GM12878 (cell line): ENCODE measurements around the gene BCAR3. TPM values are rescaled to one million over a fixed set of nuclear protein-coding genes. Genes with fewer than 3 reads are reported as not detected.

ENCODE experiments used
- ATAC-seq: fragments of 200-7000 bp; cut with Tn5 transposase; 3 replicates; pipeline ENCODE4 v1.9.1; 2020; ENCODE audit warnings: mild to moderate bottlenecking, moderate library complexity
- BruUV-seq: library from RNA; stranded (reverse); fragments of 400-500 nt; replicated peaks from 2 replicates; lab custom pipeline; 2021; lab: Mats Ljungman, UMichigan
- CTCF ChIA-PET: fragments of 300-600 bp; sonication (Branson Sonifier 250); formaldehyde crosslinking; extraction: SDS; loops from one replicate; lab custom pipeline; 2021; ENCODE audit warnings: inconsistent platforms; lab: Yijun Ruan, JAX
- POLR2A ChIA-PET: fragments of 350-600 bp; formaldehyde crosslinking; extraction: SDS; loops from one replicate; lab custom pipeline; 2021; ENCODE audit warnings: inconsistent platforms; lab: Charles Lee
- RAD21 ChIA-PET: fragments of 300-600 bp; sonication (Branson Sonifier 250); formaldehyde crosslinking; loops from one replicate; lab custom pipeline; 2023; ENCODE audit warnings: antibody characterized with exemption; ENCODE audit not compliant: unreplicated experiment; lab: Charles Lee
- SMC1A ChIA-PET: fragments of 300-600 bp; sonication (Branson Sonifier 250); formaldehyde crosslinking; loops from one replicate; lab custom pipeline; 2023; ENCODE audit not compliant: unreplicated experiment, uncharacterized antibody; lab: Charles Lee
- DNase-seq: peaks from one replicate; pipeline ENCODE4 v3.0.0-alpha.2; 2011; ENCODE audit warnings: low read depth, low spot score
- FAIRE-seq: peaks from 3 replicates; lab custom pipeline; 2011; peaks lifted over from hg19 to GRCh38; lab: Jason Lieb, UNC
- H2AFZ ChIP-seq: 2 replicates; pipeline ENCODE4 v1.6.0; 2011; ENCODE audit warnings: low read depth, low read length, control low read depth; ENCODE audit not compliant: control insufficient read depth
- H3K27ac ChIP-seq: 2 replicates; pipeline ENCODE4 v1.5.1; 2011; ENCODE audit warnings: control low read depth; ENCODE audit not compliant: control insufficient read depth, insufficient read depth
- H3K27me3 ChIP-seq, 2 experiments: replicated peaks in 1 of 2; 2 replicates each; pipeline versions ENCODE4 v1.6.0 to v1.6.1; 2011; ENCODE audit warnings: low read length in 1 of 2; ENCODE audit not compliant: control insufficient read depth in 2 of 2, insufficient read depth in 2 of 2
- H3K36me3 ChIP-seq, 2 experiments: 2 replicates each; pipeline ENCODE4 v1.5.1; 2011; ENCODE audit warnings: low read length in 1 of 2; ENCODE audit not compliant: control insufficient read depth in 2 of 2, insufficient read depth in 2 of 2
- H3K4me1 ChIP-seq: 2 replicates; pipeline ENCODE4 v1.6.1; 2011; ENCODE audit warnings: mild to moderate bottlenecking, low read length, moderate library complexity, mixed read lengths; ENCODE audit not compliant: control insufficient read depth, insufficient read depth
- H3K4me2 ChIP-seq: 2 replicates; pipeline ENCODE4 v1.6.0; 2011; ENCODE audit warnings: control low read depth; ENCODE audit not compliant: control insufficient read depth, insufficient read depth
- H3K4me3 ChIP-seq: fragments of 200-600 bp; sonication (generic); 2 replicates; pipeline ENCODE4 v1.5.1; 2016
- H3K79me2 ChIP-seq: 2 replicates; pipeline ENCODE4 v1.6.0; 2011; ENCODE audit warnings: low read length; ENCODE audit not compliant: control insufficient read depth, insufficient read depth
- H3K9ac ChIP-seq: 2 replicates; pipeline ENCODE4 v1.8.0; 2011; ENCODE audit warnings: low read length, control low read depth, mixed read lengths; ENCODE audit not compliant: control insufficient read depth, insufficient read depth
- H3K9me3 ChIP-seq: replicated peaks from 3 replicates; pipeline ENCODE4 v1.5.1; 2011; ENCODE audit warnings: mild to moderate bottlenecking, low read length; ENCODE audit not compliant: control insufficient read depth, insufficient read depth
- H4K20me1 ChIP-seq: 2 replicates; pipeline ENCODE4 v1.6.0; 2011; ENCODE audit not compliant: control insufficient read depth, insufficient read depth
- ATF7 ChIP-seq: fragments of 450-650 bp; IDR thresholded peaks from 2 replicates; pipeline ENCODE4 v1.6.1; 2016; ENCODE audit warnings: low read depth, mild to moderate bottlenecking
- CBX3 ChIP-seq: fragments of 200-600 bp; sonication (generic); IDR thresholded peaks from 2 replicates; pipeline ENCODE4 v1.6.1; 2016; ENCODE audit warnings: low read depth, borderline replicate concordance
- EGR1 ChIP-seq, 2 experiments: IDR thresholded peaks; 1 replicate in 1 of 2; 2 replicates in 1 of 2; pipeline ENCODE4 v1.6.1; 2011 to 2012; ENCODE audit warnings: low read depth in 2 of 2, low read length in 2 of 2, borderline replicate concordance in 1 of 2, mild to moderate bottlenecking in 1 of 2, moderate library complexity in 1 of 2
- KDM1A ChIP-seq: fragments of 200-600 bp; sonication (generic); IDR thresholded peaks from 2 replicates; pipeline ENCODE4 v1.6.1; 2016; ENCODE audit warnings: borderline replicate concordance
- RAD21 ChIP-seq: IDR thresholded peaks from 2 replicates; pipeline ENCODE4 v1.6.1; 2011; ENCODE audit warnings: mild to moderate bottlenecking, low read depth, low read length, moderate library complexity; ENCODE audit not compliant: insufficient read depth
- SMAD1 ChIP-seq: fragments of 450-650 bp; IDR thresholded peaks from 2 replicates; pipeline ENCODE4 v1.6.1; 2018; ENCODE audit warnings: mild to moderate bottlenecking, low read depth; ENCODE audit not compliant: partially characterized antibody
- ZNF622 ChIP-seq: fragments of 450-650 bp; IDR thresholded peaks from 2 replicates; pipeline ENCODE4 v1.6.1; 2017; ENCODE audit warnings: mild to moderate bottlenecking, inconsistent platforms
- WGBS: methylation state at CpG from one replicate; pipeline ENCODE4 v1.1.6; 2016; ENCODE audit warnings: low lambda C conversion rate; ENCODE audit not compliant: insufficient replicate concordance, insufficient coverage; ENCODE audit errors: missing lambda C conversion rate; 5-methylcytosine and 5-hydroxymethylcytosine counted together
- in situ Hi-C: fragments of 300-500 bp; cut with MboI; formaldehyde crosslinking; loops from 9 replicates; pipeline ENCODE4 v1.14.3; 2018; ENCODE audit warnings: mixed read lengths
- intact Hi-C: fragments of 100-400 bp; cut with micrococcal nuclease; formaldehyde crosslinking; loops from one replicate; pipeline ENCODE4 v1.14.2; 2022; ENCODE audit not compliant: unreplicated experiment
- polyA plus RNA-seq, 11 experiments: library from polyadenylated mRNA; depleted of rRNA in 4 of 11; unstranded in 6 of 11; stranded (reverse) in 5 of 11; fragments of >200 nt; fragmentation: Nextera tagmentation in 4 of 11; fragmentation: Illumina TruSeq in 1 of 11; extraction: Ambion mirVana in 4 of 11; extraction: Trizol in 1 of 11; gene quantifications; 1 replicate in 1 of 11; 2 replicates in 10 of 11; pipeline versions ENCODE4 v1.2.1 to v1.2.3, GENCODE V29; 2011 to 2016; ENCODE audit warnings: inconsistent platforms in 2 of 11, missing spikeins in 2 of 11, low read depth in 1 of 11
- total RNA-seq, 4 experiments: library from RNA; depleted of rRNA in 3 of 4; stranded (reverse); fragments of >200 nt in 3 of 4; fragmentation: Illumina TruSeq in 1 of 4; extraction: Trizol in 1 of 4; gene quantifications; 2 replicates each; pipeline versions ENCODE4 v1.2.1 to v1.2.3, GENCODE V29; 2013 to 2021
- TF ChIP-seq, protein P1 (sequence below): IDR thresholded peaks from 2 replicates; pipeline ENCODE4 v1.6.1; 2012; ENCODE audit warnings: low read depth, low read length, improper control_type of control experiment
- TF ChIP-seq, protein P2 (sequence below): fragments of 450-650 bp; IDR thresholded peaks from 2 replicates; pipeline ENCODE4 v1.6.1; 2016; ENCODE audit warnings: mild to moderate bottlenecking
- TF ChIP-seq, protein P3 (sequence below): IDR thresholded peaks from 2 replicates; pipeline ENCODE4 v1.6.1; 2011; ENCODE audit warnings: borderline replicate concordance, low read depth, mild to moderate bottlenecking, moderate library complexity, low read length; ENCODE audit not compliant: insufficient read depth, poor library complexity, severe bottlenecking

The BCAR3 gene
- total and polyA plus RNA-seq, 10 of the 15 experiments (the other 5 are each of a cell fraction or from before 2014, with no cell fraction given) = 1.3 to 6.6 (median 1.8) TPM

DNA sequence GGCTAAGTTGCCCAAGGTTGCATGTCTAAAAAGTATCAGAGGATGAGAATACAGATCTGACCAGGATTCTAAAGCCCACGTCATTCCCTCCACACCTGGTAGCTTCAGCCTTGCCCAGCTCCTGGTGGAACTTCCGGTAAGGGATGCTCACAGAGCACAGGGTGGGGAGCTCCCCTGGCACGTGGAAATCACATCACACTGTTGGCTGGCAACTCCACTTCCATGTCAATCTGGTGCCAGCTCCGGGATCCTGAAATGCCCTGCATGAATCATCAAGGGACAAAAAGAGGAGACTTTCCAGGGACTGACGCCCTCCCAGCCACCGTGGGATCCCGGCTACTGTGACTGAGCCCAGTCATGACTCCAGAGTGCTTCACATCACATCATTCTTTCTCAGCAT is 12.4 kb upstream of the BCAR3 start:
- SMC1A ChIA-PET = interaction anchor here (1.4 to 7.1 kb wide), 7 partner anchors 11 to 64 kb away, joined by 6 to 104 read pairs (median 15); partner anchors contain the start of gene BCAR3
- H3K4me2 ChIP-seq = peak overlapping the region; percentile 68; the same call in 1 of the 2 replicates
- H3K27me3 ChIP-seq = no peaks in the 10 kb centered on the region
- CTCF ChIA-PET = interaction anchor here (0.8 to 2.9 kb wide), 8 partner anchors 9 to 120 kb away, joined by 3 to 16 read pairs (median 4); partner anchors contain the start of gene BCAR3
- no peaks in the 10 kb centered on the region for H3K9me3 ChIP-seq
- TF ChIP-seq KDM1A = no peak
- H3K27ac ChIP-seq = no peak overlapping the region
- RAD21 ChIA-PET = interaction anchor here (1.0 to 6.6 kb wide), 5 partner anchors 11 to 732 kb away, joined by 3 to 69 read pairs (median 5); no protein-coding TSS in a partner anchor
- intact Hi-C loops = no loop called here
- H2AFZ ChIP-seq = no peak overlapping the region
- no peaks in the 10 kb centered on the region for H4K20me1 ChIP-seq
- H3K36me3 ChIP-seq = no peaks in the 10 kb centered on the region
- ATAC-seq (no peak), FAIRE-seq (no peak), DNase-seq (no peak)
- H3K9ac ChIP-seq = no peak overlapping the region
- no TSS peak for BruUV-seq
- 78% methylated on average over 7 of the region's 7 CpGs for WGBS
- no peak overlapping the region for H3K4me3 ChIP-seq
- peaks cover 44% of the 10 kb centered on the region for H3K4me1 ChIP-seq
- in situ Hi-C loops = no loop called here
- POLR2A ChIA-PET = interaction anchor here (1.0 to 5.4 kb wide), 3 partner anchors 11 to 22 kb away, joined by 3 to 38 read pairs (median 11); partner anchors contain the start of gene BCAR3
- H3K79me2 ChIP-seq = no peaks in the 10 kb centered on the region

DNA sequence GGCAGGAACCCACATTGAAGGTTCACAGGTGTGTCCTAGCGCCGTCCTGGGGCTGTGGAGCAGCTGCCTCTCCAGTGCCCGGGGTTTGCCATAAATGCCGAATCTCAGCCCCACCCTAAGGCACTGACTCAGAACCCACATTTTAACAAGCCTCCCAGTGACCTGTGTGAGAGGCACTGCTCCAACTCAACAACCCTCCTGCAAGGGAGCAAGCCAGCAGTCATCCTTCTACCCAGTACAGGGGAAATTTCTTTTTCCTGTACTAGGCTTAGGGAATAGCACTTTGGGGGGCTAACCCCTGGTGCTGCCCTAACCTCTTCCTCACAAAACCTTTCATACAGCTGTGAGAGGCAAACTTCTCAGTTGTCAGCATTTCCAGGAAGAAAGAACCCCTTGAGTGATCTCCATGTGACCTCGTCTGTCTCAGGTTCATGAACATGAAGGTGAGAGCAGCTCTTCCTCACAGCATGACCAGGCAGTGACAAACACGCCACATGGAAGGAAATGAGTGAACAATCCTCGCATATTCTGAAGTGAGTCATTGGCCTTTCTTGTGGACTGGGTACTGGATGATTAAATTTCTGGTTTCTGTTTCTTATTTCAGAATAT is 11.4 kb upstream of the BCAR3 start:
- H3K27ac ChIP-seq = peak overlapping the region; percentile 30
- no peak for FAIRE-seq
- TF ChIP-seq ZNF622 (no peak), ATF7 (peak; percentile 70), EGR1 (IDR thresholded peaks at IDR 0.05; ENCODE audit: borderline replicate concordance in 1 of 2, low read depth in 2 of 2, low read length in 2 of 2) (no peak), SMAD1 (no peak), RAD21 (no peak), CBX3 (no peak)
- TF ChIP-seq, protein P1, sequence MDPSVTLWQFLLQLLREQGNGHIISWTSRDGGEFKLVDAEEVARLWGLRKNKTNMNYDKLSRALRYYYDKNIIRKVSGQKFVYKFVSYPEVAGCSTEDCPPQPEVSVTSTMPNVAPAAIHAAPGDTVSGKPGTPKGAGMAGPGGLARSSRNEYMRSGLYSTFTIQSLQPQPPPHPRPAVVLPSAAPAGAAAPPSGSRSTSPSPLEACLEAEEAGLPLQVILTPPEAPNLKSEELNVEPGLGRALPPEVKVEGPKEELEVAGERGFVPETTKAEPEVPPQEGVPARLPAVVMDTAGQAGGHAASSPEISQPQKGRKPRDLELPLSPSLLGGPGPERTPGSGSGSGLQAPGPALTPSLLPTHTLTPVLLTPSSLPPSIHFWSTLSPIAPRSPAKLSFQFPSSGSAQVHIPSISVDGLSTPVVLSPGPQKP = no peak
- TF ChIP-seq, protein P2, sequence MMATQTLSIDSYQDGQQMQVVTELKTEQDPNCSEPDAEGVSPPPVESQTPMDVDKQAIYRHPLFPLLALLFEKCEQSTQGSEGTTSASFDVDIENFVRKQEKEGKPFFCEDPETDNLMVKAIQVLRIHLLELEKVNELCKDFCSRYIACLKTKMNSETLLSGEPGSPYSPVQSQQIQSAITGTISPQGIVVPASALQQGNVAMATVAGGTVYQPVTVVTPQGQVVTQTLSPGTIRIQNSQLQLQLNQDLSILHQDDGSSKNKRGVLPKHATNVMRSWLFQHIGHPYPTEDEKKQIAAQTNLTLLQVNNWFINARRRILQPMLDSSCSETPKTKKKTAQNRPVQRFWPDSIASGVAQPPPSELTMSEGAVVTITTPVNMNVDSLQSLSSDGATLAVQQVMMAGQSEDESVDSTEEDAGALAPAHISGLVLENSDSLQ = peak; percentile 30; the same call in 1 of the 2 replicates
- TF ChIP-seq, protein P3, sequence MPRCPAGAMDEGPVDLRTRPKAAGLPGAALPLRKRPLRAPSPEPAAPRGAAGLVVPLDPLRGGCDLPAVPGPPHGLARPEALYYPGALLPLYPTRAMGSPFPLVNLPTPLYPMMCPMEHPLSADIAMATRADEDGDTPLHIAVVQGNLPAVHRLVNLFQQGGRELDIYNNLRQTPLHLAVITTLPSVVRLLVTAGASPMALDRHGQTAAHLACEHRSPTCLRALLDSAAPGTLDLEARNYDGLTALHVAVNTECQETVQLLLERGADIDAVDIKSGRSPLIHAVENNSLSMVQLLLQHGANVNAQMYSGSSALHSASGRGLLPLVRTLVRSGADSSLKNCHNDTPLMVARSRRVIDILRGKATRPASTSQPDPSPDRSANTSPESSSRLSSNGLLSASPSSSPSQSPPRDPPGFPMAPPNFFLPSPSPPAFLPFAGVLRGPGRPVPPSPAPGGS = no peak

More for the DNA sequence above, 11.4 kb upstream of the BCAR3 start:
- 0% methylated on average over 7 of the region's 7 CpGs for WGBS
- peak; percentile 88 for ATAC-seq
- Histone ChIP-seq H4K20me1 (no peaks in the 10 kb centered on the region), H3K27me3 (no peaks in the 10 kb centered on the region), H3K4me3 (no peak overlapping the region), H3K79me2 (no peaks in the 10 kb centered on the region), H3K9me3 (no peaks in the 10 kb centered on the region), H2AFZ (peak overlapping the region; percentile 45), H3K9ac (peak overlapping the region; percentile 37; the same call in 1 of the 2 replicates), H3K4me2 (peak overlapping the region; percentile 68), H3K4me1 (peaks cover 44% of the 10 kb centered on the region), H3K36me3 (no peaks in the 10 kb centered on the region)
- BruUV-seq = no TSS peak
- DNase-seq = peak; percentile 63
- CTCF ChIA-PET = interaction anchor here (1.1 to 2.9 kb wide), 12 partner anchors 11 to 121 kb away, joined by 3 to 16 read pairs (median 4); partner anchors contain the start of gene BCAR3
- intact Hi-C loops (loop anchor here (1.0 to 2.0 kb wide), 3 partner anchors 11 to 52 kb away; no protein-coding TSS in a partner anchor), in situ Hi-C loops (no loop called here)
- SMC1A ChIA-PET = interaction anchor here (0.9 to 7.1 kb wide), 16 partner anchors 11 to 153 kb away, joined by 3 to 104 read pairs (median 4); partner anchors contain the start of gene BCAR3
- POLR2A ChIA-PET = interaction anchor here (0.5 to 5.4 kb wide), 5 partner anchors 11 to 54 kb away, joined by 3 to 38 read pairs (median 4); partner anchors contain the start of gene BCAR3
- RAD21 ChIA-PET = interaction anchor here (0.8 to 6.6 kb wide), 12 partner anchors 12 to 731 kb away, joined by 3 to 69 read pairs (median 4); no protein-coding TSS in a partner anchor
